ENCODE measurements around the gene BCAS1. TPM values are rescaled to one million over a fixed set of nuclear protein-coding genes. Genes with fewer than 3 reads are reported as not detected.

The BCAS1 gene
- total RNA-seq, result 0.12 TPM in 1 of 2 replicates, not detected in the other

GRCh38 chr20:54070187-54070987 lies at the start of gene BCAS1:
TSS of gene BCAS1 (minus strand) at chr20:54070594. CDS start at chr20:54058718, 11,876 bp downstream.
- intact Hi-C loops (cut with micrococcal nuclease), result no loop called here

- intact Hi-C loops (cut with micrococcal nuclease), result no loop called here
Observed at GRCh38 chr20:54119744-54120143, 49.4 kb upstream of the BCAS1 start.

GRCh38 chr20:54118220-54119001 lies 48.0 kb upstream of the BCAS1 start:
- intact Hi-C loops (cut with micrococcal nuclease), result no loop called here

GRCh38 chr20:54116550-54117235 lies 46.3 kb upstream of the BCAS1 start:
- intact Hi-C loops (cut with micrococcal nuclease), result no loop called here

GRCh38 chr20:54115172-54115854 lies 44.9 kb upstream of the BCAS1 start:
- intact Hi-C loops (cut with micrococcal nuclease), result no loop called here

- intact Hi-C loops (cut with micrococcal nuclease), result no loop called here
Observed at GRCh38 chr20:54114109-54114508, 43.7 kb upstream of the BCAS1 start.

GRCh38 chr20:54113566-54113965 lies 43.2 kb upstream of the BCAS1 start:
- intact Hi-C loops (cut with micrococcal nuclease), result no loop called here

GRCh38 chr20:54112221-54112884 lies 42.0 kb upstream of the BCAS1 start:
- intact Hi-C loops (cut with micrococcal nuclease), result no loop called here

- intact Hi-C loops (cut with micrococcal nuclease), result no loop called here
Observed at GRCh38 chr20:54111460-54111859, 41.1 kb upstream of the BCAS1 start.

GRCh38 chr20:54110457-54110856 lies 40.1 kb upstream of the BCAS1 start:
- intact Hi-C loops (cut with micrococcal nuclease), result no loop called here

- intact Hi-C loops (cut with micrococcal nuclease), result no loop called here
Observed at GRCh38 chr20:54110041-54110440, 39.6 kb upstream of the BCAS1 start.

GRCh38 chr20:54108817-54109216 lies 38.4 kb upstream of the BCAS1 start:
- intact Hi-C loops (cut with micrococcal nuclease), result no loop called here

- intact Hi-C loops (cut with micrococcal nuclease), result no loop called here
Observed at GRCh38 chr20:54108326-54108642, 37.9 kb upstream of the BCAS1 start.

GRCh38 chr20:54107600-54108325 lies 37.4 kb upstream of the BCAS1 start:
- intact Hi-C loops (cut with micrococcal nuclease), result no loop called here

GRCh38 chr20:54107181-54107580 lies 36.8 kb upstream of the BCAS1 start:
- intact Hi-C loops (cut with micrococcal nuclease), result no loop called here

GRCh38 chr20:54106162-54106561 lies 35.8 kb upstream of the BCAS1 start:
- intact Hi-C loops (cut with micrococcal nuclease), result no loop called here

GRCh38 chr20:54105653-54106052 lies 35.3 kb upstream of the BCAS1 start:
- intact Hi-C loops (cut with micrococcal nuclease), result no loop called here

- intact Hi-C loops (cut with micrococcal nuclease), result no loop called here
Observed at GRCh38 chr20:54104781-54105180, 34.4 kb upstream of the BCAS1 start.

GRCh38 chr20:54103762-54104600 lies 33.6 kb upstream of the BCAS1 start:
- intact Hi-C loops (cut with micrococcal nuclease), result loop anchor here (1.0 kb wide), 1 partner anchor 95 kb away; no protein-coding TSS in a partner anchor
